HEK293 (cell line): ENCODE measurements around the gene CCDC142.

Experiments used
- EGR2 ChIP-seq: fragments of 450-650 bp; formaldehyde crosslinking; IDR thresholded peaks from 2 replicates; pipeline ENCODE4 v1.5.1; 2016; ENCODE audit warnings: low read depth, missing biosample characterization, missing genetic modification characterization
- GLIS2 ChIP-seq: fragments of 450-650 bp; formaldehyde crosslinking; IDR thresholded peaks from 2 replicates; pipeline ENCODE4 v1.5.1; 2016; ENCODE audit warnings: missing biosample characterization, missing genetic modification characterization
- KLF1 ChIP-seq: fragments of 450-650 bp; formaldehyde crosslinking; IDR thresholded peaks from 2 replicates; pipeline ENCODE4 v1.5.1; 2016; ENCODE audit warnings: missing biosample characterization, missing genetic modification characterization
- KLF9 ChIP-seq: fragments of 450-650 bp; formaldehyde crosslinking; IDR thresholded peaks from 2 replicates; pipeline ENCODE4 v1.5.1; 2016; ENCODE audit warnings: missing biosample characterization, missing genetic modification characterization, low read depth
- PATZ1 ChIP-seq: fragments of 450-650 bp; formaldehyde crosslinking; IDR thresholded peaks from 2 replicates; pipeline ENCODE4 v1.5.1; 2016; ENCODE audit warnings: missing biosample characterization, missing genetic modification characterization
- YY1 ChIP-seq: fragments of 450-650 bp; formaldehyde crosslinking; IDR thresholded peaks from 2 replicates; pipeline ENCODE4 v1.5.1; 2018; ENCODE audit warnings: missing biosample characterization, missing genetic modification characterization
- ZBTB20 ChIP-seq: fragments of 450-650 bp; formaldehyde crosslinking; IDR thresholded peaks from 2 replicates; pipeline ENCODE4 v1.5.1; 2016; ENCODE audit warnings: missing biosample characterization, missing genetic modification characterization
- ZBTB26 ChIP-seq: fragments of 450-650 bp; formaldehyde crosslinking; optimal IDR thresholded peaks from 2 replicates; pipeline ENCODE3; 2016; ENCODE audit warnings: missing biosample characterization, mild to moderate bottlenecking, missing genetic modification characterization
- ZBTB7A ChIP-seq: fragments of 450-650 bp; formaldehyde crosslinking; IDR thresholded peaks from 2 replicates; pipeline ENCODE4 v1.5.1; 2016; ENCODE audit warnings: low read depth, missing biosample characterization, missing genetic modification characterization
- ZFHX2 ChIP-seq: fragments of 450-650 bp; formaldehyde crosslinking; conservative IDR thresholded peaks from 2 replicates; pipeline ENCODE4 v1.5.1; 2016; ENCODE audit warnings: missing biosample characterization, missing genetic modification characterization
- ZFP37 ChIP-seq: fragments of 450-650 bp; formaldehyde crosslinking; IDR thresholded peaks from 2 replicates; pipeline ENCODE4 v1.5.1; 2016; ENCODE audit warnings: missing biosample characterization, missing genetic modification characterization
- ZNF132 ChIP-seq: fragments of 450-650 bp; formaldehyde crosslinking; IDR thresholded peaks from 2 replicates; pipeline ENCODE4 v1.5.1; 2017; ENCODE audit warnings: missing biosample characterization, missing genetic modification characterization, borderline replicate concordance
- ZNF146 ChIP-seq: fragments of 450-650 bp; formaldehyde crosslinking; IDR thresholded peaks from 2 replicates; pipeline ENCODE4 v1.5.1; 2016; ENCODE audit warnings: missing biosample characterization, missing genetic modification characterization
- ZNF16 ChIP-seq: fragments of 450-650 bp; formaldehyde crosslinking; IDR thresholded peaks from 2 replicates; pipeline ENCODE4 v1.5.1; 2016; ENCODE audit warnings: low read depth, missing biosample characterization, missing genetic modification characterization
- ZNF221 ChIP-seq: fragments of 450-650 bp; formaldehyde crosslinking; IDR thresholded peaks from 2 replicates; pipeline ENCODE4 v1.5.1; 2017; ENCODE audit warnings: missing biosample characterization, missing genetic modification characterization, borderline replicate concordance
- ZNF335 ChIP-seq: fragments of 450-650 bp; formaldehyde crosslinking; conservative IDR thresholded peaks from 2 replicates; pipeline ENCODE4 v1.5.1; 2016; ENCODE audit warnings: missing biosample characterization, missing genetic modification characterization
- ZNF341 ChIP-seq: fragments of 450-650 bp; formaldehyde crosslinking; IDR thresholded peaks from 2 replicates; pipeline ENCODE4; 2016; ENCODE audit warnings: low read depth, missing biosample characterization, missing genetic modification characterization
- ZNF350 ChIP-seq: fragments of 450-650 bp; formaldehyde crosslinking; IDR thresholded peaks from 2 replicates; pipeline ENCODE4 v1.5.0; 2017; ENCODE audit warnings: missing biosample characterization, mild to moderate bottlenecking, missing genetic modification characterization
- ZNF394 ChIP-seq: fragments of 450-650 bp; formaldehyde crosslinking; IDR thresholded peaks from 2 replicates; pipeline ENCODE4 v1.5.1; 2016; ENCODE audit warnings: missing biosample characterization, missing genetic modification characterization, mild to moderate bottlenecking, moderate library complexity, borderline replicate concordance
- ZNF416 ChIP-seq: fragments of 450-650 bp; formaldehyde crosslinking; IDR thresholded peaks from 2 replicates; pipeline ENCODE4 v1.5.1; 2016; ENCODE audit warnings: missing biosample characterization, missing genetic modification characterization
- ZNF423 ChIP-seq: fragments of 450-650 bp; formaldehyde crosslinking; IDR thresholded peaks from 2 replicates; pipeline ENCODE4 v1.5.1; 2016; ENCODE audit warnings: missing biosample characterization, missing genetic modification characterization
- ZNF558 ChIP-seq: fragments of 450-650 bp; formaldehyde crosslinking; IDR thresholded peaks from 2 replicates; pipeline ENCODE4 v1.5.1; 2016; ENCODE audit warnings: missing biosample characterization, missing genetic modification characterization
- ZNF560 ChIP-seq: fragments of 450-650 bp; formaldehyde crosslinking; IDR thresholded peaks from 2 replicates; pipeline ENCODE4 v1.5.1; 2017; ENCODE audit warnings: missing biosample characterization, missing genetic modification characterization, borderline replicate concordance
- ZNF610 ChIP-seq: fragments of 450-650 bp; formaldehyde crosslinking; IDR thresholded peaks from 2 replicates; pipeline ENCODE4 v1.5.1; 2016; ENCODE audit warnings: missing biosample characterization, missing genetic modification characterization, borderline replicate concordance
- ZNF645 ChIP-seq: fragments of 450-650 bp; formaldehyde crosslinking; IDR thresholded peaks from 2 replicates; pipeline ENCODE4; 2016; ENCODE audit warnings: missing biosample characterization, missing genetic modification characterization
- ZNF654 ChIP-seq: fragments of 450-650 bp; formaldehyde crosslinking; IDR thresholded peaks from 2 replicates; pipeline ENCODE4 v1.5.1; 2016; ENCODE audit warnings: low read depth, missing biosample characterization, missing genetic modification characterization
- ZNF692 ChIP-seq: fragments of 450-650 bp; formaldehyde crosslinking; IDR thresholded peaks from 2 replicates; pipeline ENCODE4 v1.5.1; 2016; ENCODE audit warnings: missing biosample characterization, missing genetic modification characterization
- ZNF76 ChIP-seq: fragments of 450-650 bp; formaldehyde crosslinking; IDR thresholded peaks from 2 replicates; pipeline ENCODE4; 2016; ENCODE audit warnings: low read depth, missing biosample characterization, missing genetic modification characterization, borderline replicate concordance
- ZNF791 ChIP-seq: fragments of 450-650 bp; formaldehyde crosslinking; IDR thresholded peaks from 2 replicates; pipeline ENCODE4 v1.5.1; 2016; ENCODE audit warnings: missing biosample characterization, missing genetic modification characterization
- ZXDB ChIP-seq: fragments of 450-650 bp; formaldehyde crosslinking; IDR thresholded peaks from 2 replicates; pipeline ENCODE4 v1.5.1; 2016; ENCODE audit warnings: missing biosample characterization, missing genetic modification characterization

Gene CCDC142

GRCh38 chr2:74481961-74482800, 617 bp downstream of the CCDC142 start (continued):
- no peak for TF ChIP-seq ZNF692 (tag by site-specific recombination)
- no peak for TF ChIP-seq KLF1
- peak; percentile 84 for TF ChIP-seq ZBTB26
- no peak for TF ChIP-seq ZNF146 (tag by site-specific recombination)
- 0 out of 2 replicates have a peak, but pooled peaks have one; percentile 36 for TF ChIP-seq ZFHX2
- TF ChIP-seq YY1 (tag by site-specific recombination): no peak
- peak; percentile 85 for TF ChIP-seq GLIS2
- no peak for TF ChIP-seq ZNF423
- TF ChIP-seq ZNF335 (tag by site-specific recombination): no peak
- TF ChIP-seq ZNF221 (tag by site-specific recombination): no peak
- peak; percentile 36 for TF ChIP-seq ZNF341 (tag by site-specific recombination)
- TF ChIP-seq ZNF791: no peak
- TF ChIP-seq ZNF558 (tag by site-specific recombination): no peak
- TF ChIP-seq KLF9 (tag by site-specific recombination): 0 out of 2 replicates have a peak, but pooled peaks have one; percentile 12
- no peak for TF ChIP-seq ZNF610
- peak; percentile 0; the same call in 1 of the 2 replicates for TF ChIP-seq ZXDB (tag by site-specific recombination)
- no peak for TF ChIP-seq ZNF350 (tag by site-specific recombination)
- TF ChIP-seq ZNF76 (tag by site-specific recombination): no peak
- TF ChIP-seq ZNF16 (tag by site-specific recombination): no peak
- no peak; the same call in 1 of the 2 replicates for TF ChIP-seq ZBTB20 (tag by site-specific recombination)
- no peak for TF ChIP-seq ZNF394 (tag by site-specific recombination)
- TF ChIP-seq ZNF560 (tag by site-specific recombination): no peak
- TF ChIP-seq ZNF645 (tag by site-specific recombination): no peak
- no peak; the same call in 1 of the 2 replicates for TF ChIP-seq PATZ1
- TF ChIP-seq ZNF654 (tag by site-specific recombination): no peak
- no peak for TF ChIP-seq ZNF416
- TF ChIP-seq ZFP37 (tag by site-specific recombination): peak; percentile 71
- TF ChIP-seq EGR2 (tag by site-specific recombination): 0 out of 2 replicates have a peak, but pooled peaks have one; percentile 5
- TF ChIP-seq ZNF132 (tag by site-specific recombination): no peak
- TF ChIP-seq ZBTB7A: peak; percentile 63
